ENCODE data around the gene ZNF19. TPM values are rescaled to one million over a fixed set of nuclear protein-coding genes. Genes with fewer than 3 reads are reported as not detected.

The ZNF19 gene
- total RNA-seq (2022; extraction: Qiagen RNA extraction; ENCODE audit: low read depth) = 1.3 to 2.6 TPM (median 2.0 TPM) in 5 replicates

DNA sequence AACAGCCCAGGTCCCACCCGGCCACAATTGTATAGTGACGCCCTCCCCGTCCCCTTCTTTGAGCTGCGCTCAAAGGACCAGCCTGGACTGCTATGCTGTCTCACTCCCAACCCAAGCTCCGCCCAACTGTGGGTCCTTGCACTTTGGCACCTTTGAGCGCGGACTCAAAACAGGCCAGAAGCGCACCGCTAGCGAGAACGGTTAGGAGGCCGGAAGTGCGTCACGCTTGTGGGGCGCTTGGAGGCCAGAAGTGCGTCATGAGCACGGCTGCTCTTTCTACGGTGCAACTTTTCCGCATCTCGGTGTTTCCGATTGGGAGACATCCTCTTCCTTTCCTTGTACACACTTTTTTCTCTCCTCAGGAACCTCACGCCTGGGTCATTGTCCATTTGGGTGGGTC, at the start of gene ZNF19:
ZNF19 (minus strand) TSS at position 203 of the 400 bp plus-strand sequence. CDS start 7,210 bp downstream, outside the sequence.

DNA sequence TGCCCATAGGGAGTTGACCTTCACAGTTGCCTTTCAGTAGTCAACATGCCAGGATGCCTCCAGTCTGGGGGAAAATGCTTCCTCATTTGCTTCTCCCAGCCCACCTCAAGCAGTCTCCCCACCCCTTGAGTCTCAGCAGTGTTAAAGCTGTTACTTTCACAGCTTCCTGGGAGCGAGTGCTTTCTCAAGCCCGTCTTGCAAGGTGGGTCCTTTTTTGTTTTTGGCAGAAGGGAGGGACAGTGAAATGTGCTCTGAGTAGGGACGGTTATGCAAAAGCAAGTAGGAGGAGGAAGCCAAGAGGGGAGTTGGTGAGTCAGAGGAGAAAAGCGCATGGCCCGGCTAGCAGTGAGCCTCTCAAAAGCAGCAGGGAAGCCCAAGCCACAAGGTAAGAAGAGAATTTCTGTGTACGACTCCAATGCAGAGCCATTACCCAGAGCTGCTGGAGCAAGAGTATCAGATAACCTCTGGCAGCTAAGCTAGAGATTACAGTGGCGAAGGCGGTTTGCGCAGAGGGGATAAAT, 37.0 kb upstream of the ZNF19 start, which contains the start of gene CHST4:
CHST4 (plus strand) TSS at position 316 of the 521 bp plus-strand sequence. CDS start 10,252 bp downstream, outside the sequence.

DNA sequence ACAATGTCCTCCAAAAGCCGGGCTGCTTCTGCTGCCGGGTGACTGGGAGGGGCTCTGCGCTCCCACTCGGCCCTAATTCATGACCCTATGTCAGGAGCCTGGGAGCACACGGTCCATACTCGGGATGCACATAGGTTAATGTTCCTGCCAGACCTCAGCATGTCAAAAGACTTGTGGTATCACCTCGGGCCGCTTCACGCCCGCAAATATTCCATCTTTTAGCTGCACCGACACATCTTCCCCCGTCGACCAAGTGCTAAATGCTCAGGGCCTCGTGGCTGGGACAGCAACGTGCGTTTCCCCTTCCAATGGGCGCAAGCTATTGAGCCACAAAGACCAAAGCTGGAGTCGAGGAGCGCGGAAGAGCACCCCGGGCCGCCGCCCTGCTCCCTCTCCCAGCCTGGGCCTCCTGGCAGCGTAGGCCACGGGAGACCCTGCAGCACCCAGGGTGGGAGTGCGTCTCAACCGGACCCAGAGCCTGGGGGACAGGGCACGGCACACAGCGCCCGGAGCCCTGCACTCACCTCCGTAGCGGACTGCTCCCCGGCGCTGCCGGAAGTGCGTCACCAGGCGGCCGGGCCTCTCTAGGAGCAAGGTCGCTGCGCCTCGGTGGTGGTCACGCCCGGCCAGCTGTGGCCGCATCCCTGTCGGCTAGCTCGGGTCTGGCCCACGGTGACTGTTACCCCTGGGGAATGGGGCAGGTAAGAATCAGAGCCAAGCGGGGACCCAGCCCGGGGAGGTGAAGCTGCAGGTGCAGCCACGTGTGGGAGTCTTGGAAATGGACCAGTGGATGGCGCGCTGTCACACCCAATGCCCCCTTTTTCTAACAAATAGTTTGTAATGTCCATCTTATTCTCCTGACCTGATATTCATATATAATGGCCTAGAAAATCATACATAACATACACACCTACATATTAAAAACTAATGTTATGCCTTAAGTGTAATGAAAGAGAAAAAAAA, 27.2 kb downstream of the ZNF19 start, which contains the start of gene ZNF23:
ZNF23 (minus strand) TSS at position 562 of the 963 bp plus-strand sequence. CDS start 5,451 bp downstream, outside the sequence.

DNA sequence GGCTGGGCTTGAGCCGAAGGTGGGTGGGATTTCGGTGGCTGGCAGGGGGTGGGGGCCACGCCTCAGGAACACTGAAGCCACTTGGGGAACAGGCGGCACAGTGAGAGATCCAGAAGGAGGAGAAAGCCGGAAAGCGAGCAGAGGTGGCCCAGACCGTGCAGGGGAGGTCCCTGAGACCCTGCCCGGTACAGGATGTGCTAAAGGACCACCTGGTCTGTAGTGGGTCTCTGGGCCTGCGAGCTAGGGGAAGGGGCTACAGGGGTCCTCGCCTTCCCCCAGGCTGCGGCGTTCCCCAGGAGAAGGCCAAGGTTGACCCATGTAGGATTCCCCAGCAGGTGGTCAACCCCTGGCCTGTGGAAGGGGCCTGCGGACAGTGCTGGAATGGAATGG, 47.1 kb downstream of the ZNF19 start, which contains the start of gene TLE7:
TLE7 (minus strand) TSS at position 4 of the 390 bp plus-strand sequence. CDS start 8,730 bp downstream, outside the sequence.

Other genes starting within 250 kb of the ZNF19 start
- 12.0 to 17.0 TPM (median 14.3 TPM) in 5 replicates for gene CMTR2, start 199.9 kb downstream of the ZNF19 start, total RNA-seq (2022; extraction: Qiagen RNA extraction; ENCODE audit: low read depth)
- gene CALB2, start 130.6 kb downstream of the ZNF19 start, total RNA-seq (2022; extraction: Qiagen RNA extraction; ENCODE audit: low read depth) = 5.8 to 10.9 TPM (median 7.4 TPM) in 5 replicates
- not detected in 5 replicates for gene TLE7, start 47.3 kb downstream of the ZNF19 start, total RNA-seq (2022; extraction: Qiagen RNA extraction; ENCODE audit: low read depth)
- gene ZNF23, start 27.1 kb downstream of the ZNF19 start, total RNA-seq (2022; extraction: Qiagen RNA extraction; ENCODE audit: low read depth) = 5.3 to 7.5 TPM (median 5.4 TPM) in 5 replicates
- 0.06 to 0.15 TPM (median 0.08 TPM) in 3 of 5 replicates, not detected in the others for gene CHST4, start 37.1 kb upstream of the ZNF19 start, total RNA-seq (2022; extraction: Qiagen RNA extraction; ENCODE audit: low read depth)
- gene TAT, start 87.8 kb upstream of the ZNF19 start, total RNA-seq (2022; extraction: Qiagen RNA extraction; ENCODE audit: low read depth) = 0.05 to 0.11 TPM (median 0.07 TPM) in 3 of 5 replicates, not detected in the others
- 0.24 to 0.51 TPM (median 0.28 TPM) in 5 replicates for gene MARVELD3, start 136.9 kb upstream of the ZNF19 start, total RNA-seq (2022; extraction: Qiagen RNA extraction; ENCODE audit: low read depth)
- gene PHLPP2, start 235.4 kb upstream of the ZNF19 start, total RNA-seq (2022; extraction: Qiagen RNA extraction; ENCODE audit: low read depth) = 9.4 to 11.5 TPM (median 10.9 TPM) in 5 replicates